ENCODE results near the gene CTNNB1.

Gene CTNNB1

GRCh38 chr3:41192885-41193284, 6.4 kb upstream of the CTNNB1 start:
- Histone ChIP-seq H3K4me3 (ENCODE audit: low read depth, low read length) (no peak overlapping the region), H3K27ac (no peak overlapping the region), H3K27me3 (replicated peaks) (no peaks in the 10 kb centered on the region), H3K36me3 (replicated peaks) (no peaks in the 10 kb centered on the region)
- no peak for DNase-seq
- TF ChIP-seq, protein P1, sequence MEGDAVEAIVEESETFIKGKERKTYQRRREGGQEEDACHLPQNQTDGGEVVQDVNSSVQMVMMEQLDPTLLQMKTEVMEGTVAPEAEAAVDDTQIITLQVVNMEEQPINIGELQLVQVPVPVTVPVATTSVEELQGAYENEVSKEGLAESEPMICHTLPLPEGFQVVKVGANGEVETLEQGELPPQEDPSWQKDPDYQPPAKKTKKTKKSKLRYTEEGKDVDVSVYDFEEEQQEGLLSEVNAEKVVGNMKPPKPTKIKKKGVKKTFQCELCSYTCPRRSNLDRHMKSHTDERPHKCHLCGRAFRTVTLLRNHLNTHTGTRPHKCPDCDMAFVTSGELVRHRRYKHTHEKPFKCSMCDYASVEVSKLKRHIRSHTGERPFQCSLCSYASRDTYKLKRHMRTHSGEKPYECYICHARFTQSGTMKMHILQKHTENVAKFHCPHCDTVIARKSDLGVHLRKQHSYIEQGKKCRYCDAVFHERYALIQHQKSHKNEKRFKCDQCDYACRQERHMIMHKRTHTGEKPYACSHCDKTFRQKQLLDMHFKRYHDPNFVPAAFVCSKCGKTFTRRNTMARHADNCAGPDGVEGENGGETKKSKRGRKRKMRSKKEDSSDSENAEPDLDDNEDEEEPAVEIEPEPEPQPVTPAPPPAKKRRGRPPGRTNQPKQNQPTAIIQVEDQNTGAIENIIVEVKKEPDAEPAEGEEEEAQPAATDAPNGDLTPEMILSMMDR (IDR thresholded peaks at IDR 0.05; ENCODE audit: low read depth, low read length, missing control alignments) = no peak
- in situ Hi-C loops (cut with HindIII; ENCODE audit: low pct_ligation_motif_present, low sequenced_read_pairs) = no loop called here

DNA sequence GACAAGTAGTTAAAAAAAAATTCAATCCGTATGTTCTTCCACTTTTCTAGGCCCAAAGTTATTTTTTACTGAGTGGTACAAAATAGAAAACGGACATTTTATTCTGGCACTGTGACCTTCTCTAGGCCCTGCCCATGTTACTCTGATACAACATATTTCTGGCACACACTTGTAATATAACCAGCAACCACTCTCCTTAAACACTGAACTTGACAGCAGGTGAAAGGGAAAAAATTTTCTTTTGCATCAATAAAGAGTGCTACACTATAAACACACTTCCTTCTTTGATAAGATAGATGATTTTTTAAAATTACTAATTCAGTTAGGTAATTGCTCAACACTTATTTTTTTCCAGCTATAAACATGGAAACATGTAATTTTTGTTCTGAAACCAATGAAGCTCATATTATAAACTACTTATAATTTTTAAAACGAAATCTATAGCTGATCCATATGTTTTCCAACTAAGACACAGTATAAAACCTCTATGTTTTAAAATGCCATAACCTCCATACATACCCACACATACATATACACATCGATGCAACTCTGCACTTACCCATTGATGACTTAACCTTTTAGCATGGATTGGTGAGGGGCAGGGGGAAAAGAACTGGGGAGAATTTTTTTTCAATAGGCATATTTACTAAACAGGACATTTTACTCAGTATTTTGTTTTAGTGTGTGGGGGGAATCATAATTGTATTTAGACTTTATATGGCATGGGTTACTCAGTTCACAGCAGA, 5.3 kb upstream of the CTNNB1 start:
- TF ChIP-seq, protein P1 (IDR thresholded peaks at IDR 0.05; ENCODE audit: low read depth, low read length, missing control alignments) = no peak
- H3K4me3 ChIP-seq (ENCODE audit: low read depth, low read length) = no peak overlapping the region

GRCh38 chr3:41194701-41195100, 4.6 kb upstream of the CTNNB1 start:
- H3K4me3 ChIP-seq (ENCODE audit: low read depth, low read length) = no peak overlapping the region
- no peak for DNase-seq
- no peak overlapping the region for H3K27ac ChIP-seq
- in situ Hi-C loops (cut with HindIII; ENCODE audit: low pct_ligation_motif_present, low sequenced_read_pairs) = no loop called here
- H3K36me3 ChIP-seq (replicated peaks) = no peaks in the 10 kb centered on the region
- TF ChIP-seq, protein P1 (IDR thresholded peaks at IDR 0.05; ENCODE audit: low read depth, low read length, missing control alignments) = no peak
- no peaks in the 10 kb centered on the region for H3K27me3 ChIP-seq (replicated peaks)

More for the DNA sequence above, 5.3 kb upstream of the CTNNB1 start:
- in situ Hi-C loops (cut with HindIII; ENCODE audit: low pct_ligation_motif_present, low sequenced_read_pairs) = no loop called here
- Histone ChIP-seq H3K36me3 (replicated peaks) (no peaks in the 10 kb centered on the region), H3K27ac (no peak overlapping the region), H3K27me3 (replicated peaks) (no peaks in the 10 kb centered on the region)
- DNase-seq = no peak

DNA sequence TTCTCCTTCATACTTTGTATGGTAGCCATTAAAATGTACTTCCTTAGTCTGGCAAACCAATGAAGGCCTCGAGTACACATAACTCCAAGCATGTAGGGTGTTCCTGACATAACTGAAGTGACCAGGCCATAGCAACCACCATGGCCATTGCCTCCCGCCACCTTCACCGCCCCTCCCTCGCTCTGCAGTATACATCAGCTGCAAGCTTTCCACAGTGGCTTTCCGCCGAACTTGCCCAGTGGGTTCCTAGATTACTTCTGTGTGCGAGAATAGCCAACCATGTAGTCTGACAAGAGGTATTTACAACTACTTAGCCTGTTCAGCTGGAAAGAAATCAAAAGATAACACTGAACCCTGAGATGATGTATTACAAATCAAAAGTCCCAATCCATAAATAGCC, 3.4 kb upstream of the CTNNB1 start:
- in situ Hi-C loops (cut with HindIII; ENCODE audit: low pct_ligation_motif_present, low sequenced_read_pairs) = no loop called here
- Histone ChIP-seq H3K27me3 (replicated peaks) (no peaks in the 10 kb centered on the region), H3K27ac (no peak overlapping the region), H3K4me3 (ENCODE audit: low read depth, low read length) (no peak overlapping the region), H3K36me3 (replicated peaks) (no peaks in the 10 kb centered on the region)
- TF ChIP-seq, protein P1 (IDR thresholded peaks at IDR 0.05; ENCODE audit: low read depth, low read length, missing control alignments) = no peak
- DNase-seq = no peak

GRCh38 chr3:41196499-41197410, 2.5 kb upstream of the CTNNB1 start:
- DNase-seq = no peak
- in situ Hi-C loops (cut with HindIII; ENCODE audit: low pct_ligation_motif_present, low sequenced_read_pairs) = no loop called here
- H3K27me3 ChIP-seq (replicated peaks) = no peaks in the 10 kb centered on the region
- H3K36me3 ChIP-seq (replicated peaks) = no peaks in the 10 kb centered on the region
- TF ChIP-seq, protein P1 (IDR thresholded peaks at IDR 0.05; ENCODE audit: low read depth, low read length, missing control alignments) = no peak
- no peak overlapping the region for H3K27ac ChIP-seq
- no peak overlapping the region for H3K4me3 ChIP-seq (ENCODE audit: low read depth, low read length)

Data from brain microvascular endothelial cell (primary cell).